ENCODE data around the gene TJP1.
"Not testable (repeated sequence)": the region's sequence is repeated elsewhere in the genome, so short reads cannot be mapped to it uniquely, and the experiment has no call there.

The TJP1 gene

GRCh38 chr15:29756358-29757267, 65.7 kb downstream of the TJP1 start:
- in situ Hi-C loops (cut with HindIII; ENCODE audit: low sequenced_read_pairs), result no loop called here
- no peak overlapping the region for H3K4me3 ChIP-seq (ENCODE audit: low read depth, low read length)
- no peak for DNase-seq (ENCODE audit: low read depth, low spot score)
- TF ChIP-seq CTCF (IDR thresholded peaks at IDR 0.05; ENCODE audit: low read depth, low read length), result no peak

GRCh38 chr15:29754009-29754408, 68.3 kb downstream of the TJP1 start:
- in situ Hi-C loops (cut with HindIII; ENCODE audit: low sequenced_read_pairs); H3K4me3 ChIP-seq (ENCODE audit: low read depth, low read length); DNase-seq (ENCODE audit: low read depth, low spot score): not testable (repeated sequence)

GRCh38 chr15:29753506-29753905, 68.8 kb downstream of the TJP1 start:
- no peak overlapping the region for H3K4me3 ChIP-seq (ENCODE audit: low read depth, low read length)
- no peak for TF ChIP-seq CTCF (IDR thresholded peaks at IDR 0.05; ENCODE audit: low read depth, low read length)
- in situ Hi-C loops (cut with HindIII; ENCODE audit: low sequenced_read_pairs), result no loop called here
- no peak for DNase-seq (ENCODE audit: low read depth, low spot score)

GRCh38 chr15:29750754-29751153, 71.5 kb downstream of the TJP1 start:
- DNase-seq (ENCODE audit: low read depth, low spot score), result no peak
- in situ Hi-C loops (cut with HindIII; ENCODE audit: low sequenced_read_pairs), result no loop called here
- no peak for TF ChIP-seq CTCF (IDR thresholded peaks at IDR 0.05; ENCODE audit: low read depth, low read length)
- H3K4me3 ChIP-seq (ENCODE audit: low read depth, low read length), result no peak overlapping the region

GRCh38 chr15:29749365-29750086, 72.7 kb downstream of the TJP1 start:
- no peak for DNase-seq (ENCODE audit: low read depth, low spot score)
- in situ Hi-C loops (cut with HindIII; ENCODE audit: low sequenced_read_pairs), result no loop called here
- TF ChIP-seq CTCF (IDR thresholded peaks at IDR 0.05; ENCODE audit: low read depth, low read length), result no peak
- no peak overlapping the region for H3K4me3 ChIP-seq (ENCODE audit: low read depth, low read length)

- DNase-seq (ENCODE audit: low read depth, low spot score), result no peak
- no peak overlapping the region for H3K4me3 ChIP-seq (ENCODE audit: low read depth, low read length)
- in situ Hi-C loops (cut with HindIII; ENCODE audit: low sequenced_read_pairs), result no loop called here
- peak; percentile 29 for TF ChIP-seq CTCF (IDR thresholded peaks at IDR 0.05; ENCODE audit: low read depth, low read length)
Observed at GRCh38 chr15:29747837-29748417, 74.3 kb downstream of the TJP1 start.

Measured in astrocyte of the spinal cord (primary cell).